Esophagus muscularis mucosa (tissue), 4 donors: Measurements from ENCODE around the gene OR2A14. TPM values are rescaled to one million over a fixed set of nuclear protein-coding genes. Genes with fewer than 3 reads are reported as not detected.

ENCODE experiments used
- DNase-seq: peaks from one replicate; pipeline ENCODE4 v3.0.0-alpha.2; 2017; ENCODE audit errors: extremely low spot score
- H3K27ac ChIP-seq, 4 donors: fragments of 200-600 bp; sonication (generic); replicated peaks in 1 of 4; 1 replicate in 3 of 4; 2 replicates in 1 of 4; pipeline ENCODE4 v1.5.1; 2016 to 2019; ENCODE audit warnings: mild to moderate bottlenecking in 1 of 4
- H3K27me3 ChIP-seq, 4 donors: fragments of 200-600 bp; sonication (generic); one replicate each; pipeline versions ENCODE4 v1.5.1 to v1.6.0; 2016 to 2019
- H3K36me3 ChIP-seq, 4 donors: fragments of 200-600 bp; sonication (generic); one replicate each; pipeline ENCODE4 v1.5.1; 2016 to 2019
- H3K4me1 ChIP-seq, 4 donors: fragments of 200-600 bp; sonication (generic); one replicate each; pipeline ENCODE4 v1.5.1; 2016 to 2019
- H3K4me3 ChIP-seq, 4 donors: fragments of 200-600 bp; sonication (generic); 1 replicate in 2 of 4; 2 replicates in 2 of 4; pipeline ENCODE4 v1.5.1; 2016 to 2019; ENCODE audit warnings: mild to moderate bottlenecking in 4 of 4, moderate library complexity in 1 of 4
- H3K9me3 ChIP-seq, 4 donors: fragments of 200-600 bp; sonication (generic); 1 replicate in 3 of 4; 2 replicates in 1 of 4; pipeline ENCODE4 v1.5.1; 2016 to 2019
- CTCF ChIP-seq, 3 experiments: fragments of 200-600 bp in 2 of 3; fragments of 450-650 bp in 1 of 3; sonication (generic) in 2 of 3; IDR thresholded peaks; one replicate each; pipeline ENCODE4 v1.5.1; 2017 to 2019; ENCODE audit warnings: antibody characterized with exemption in 3 of 3, mild to moderate bottlenecking in 2 of 3, moderate library complexity in 1 of 3
- EP300 ChIP-seq: sonication (generic); formaldehyde crosslinking; IDR thresholded peaks from one replicate; pipeline ENCODE4 v1.6.1; 2017; ENCODE audit warnings: antibody characterized with exemption
- POLR2A ChIP-seq: fragments of 450-650 bp; IDR thresholded peaks from one replicate; pipeline ENCODE4 v1.6.1; 2017; ENCODE audit warnings: antibody characterized with exemption, moderate library complexity, mild to moderate bottlenecking, low read depth
- POLR2AphosphoS5 ChIP-seq, 2 donors: sonication (generic); formaldehyde crosslinking; IDR thresholded peaks; one replicate each; pipeline ENCODE4 v1.6.1; 2017; ENCODE audit warnings: antibody characterized with exemption in 2 of 2
- WGBS: methylation state at CpG from one replicate; pipeline ENCODE4 v1.1.5; 2018; 5-methylcytosine and 5-hydroxymethylcytosine counted together
- intact Hi-C: fragments of 100-400 bp; cut with DNase I; formaldehyde crosslinking; loops from one replicate; pipeline ENCODE4 v1.15.1; 2023
- total RNA-seq, 4 donors: library from RNA; depleted of rRNA; stranded (reverse); fragments of >200 nt; gene quantifications; one replicate each; pipeline versions ENCODE4 v1.1.0 to v1.2.1, GENCODE V29; 2016

The OR2A14 gene
- total RNA-seq, result not detected

GRCh38 chr7:144122876-144123275 is at the start of gene OR2A14:
Gene OR2A14, plus strand, starts transcription at chr7:144123176. Its CDS starts 5,937 bp downstream, at chr7:144129113.
- intact Hi-C loops, result no loop called here
- H3K9me3 ChIP-seq, result no peaks in the 10 kb centered on the region
- H3K36me3 ChIP-seq, result no peaks in the 10 kb centered on the region
- H3K4me1 ChIP-seq, result no peaks in the 10 kb centered on the region
- WGBS, result 94% methylated on average over 1 of the region's 1 CpG
- TF ChIP-seq POLR2AphosphoS5 (IDR thresholded peaks at IDR 0.05), result no peak
- H3K27ac ChIP-seq, result no peak within 1 kb of the TSS
- no peak within 1 kb of the TSS for H3K4me3 ChIP-seq
- H3K27me3 ChIP-seq, result no peaks in the 10 kb centered on the region
- no peak for DNase-seq

DNA sequence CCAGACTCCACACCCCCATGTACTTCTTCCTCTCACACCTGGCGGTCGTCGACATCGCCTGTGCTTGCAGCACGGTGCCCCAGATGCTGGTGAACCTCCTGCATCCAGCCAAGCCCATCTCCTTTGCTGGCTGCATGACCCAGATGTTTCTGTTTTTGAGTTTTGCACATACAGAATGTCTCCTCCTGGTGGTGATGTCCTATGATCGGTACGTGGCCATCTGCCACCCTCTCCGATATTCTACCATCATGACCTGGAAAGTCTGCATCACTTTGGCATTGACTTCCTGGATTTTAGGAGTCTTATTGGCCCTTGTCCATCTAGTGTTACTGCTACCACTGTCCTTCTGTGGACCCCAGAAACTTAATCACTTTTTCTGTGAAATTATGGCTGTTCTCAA is 48.6 kb upstream of the OR2A14 start:
- Histone ChIP-seq H3K36me3 (no peaks in the 10 kb centered on the region), H3K27ac (no peak overlapping the region), H3K27me3 (no peaks in the 10 kb centered on the region), H3K4me3 (no peak overlapping the region), H3K4me1 (no peaks in the 10 kb centered on the region), H3K9me3 (no peaks in the 10 kb centered on the region)
- intact Hi-C loops, result no loop called here
- 86% methylated on average over 8 of the region's 8 CpGs for WGBS
- TF ChIP-seq EP300 (no peak), CTCF (IDR thresholded peaks at IDR 0.05) (no peak), POLR2A (no peak)
- DNase-seq, result no peak

- no peak within 1 kb of the TSS for H3K4me3 ChIP-seq
- 79% methylated on average over 2 of the region's 2 CpGs for WGBS
- peaks cover 0 to 5% (median 2%) of the 10 kb centered on the region in 4 donors for H3K9me3 ChIP-seq
- no peaks in the 10 kb centered on the region for H3K27me3 ChIP-seq
- intact Hi-C loops, result no loop called here
- H3K27ac ChIP-seq, result no peak within 1 kb of the TSS
- TF ChIP-seq POLR2A (no peak), CTCF (IDR thresholded peaks at IDR 0.05) (no peak), EP300 (no peak), POLR2AphosphoS5 (IDR thresholded peaks at IDR 0.05) (no peak)
- H3K4me1 ChIP-seq, result no peaks in the 10 kb centered on the region
- H3K36me3 ChIP-seq, result no peaks in the 10 kb centered on the region
- DNase-seq, result no peak
These were observed 37.0 kb upstream of the OR2A14 start, which contains the start of gene OR2A12 for GRCh38 chr7:144085978-144086377. Gene OR2A12, plus strand, starts transcription at chr7:144086278. Its CDS starts 8,830 bp downstream, at chr7:144095108.

- peaks cover 0 to 8% (median 4%) of the 10 kb centered on the region in 4 donors for H3K9me3 ChIP-seq
- WGBS, result 53% methylated on average over 4 of the region's 4 CpGs
- no peak for DNase-seq
- H3K36me3 ChIP-seq, result no peaks in the 10 kb centered on the region
- no peak overlapping the region for H3K27ac ChIP-seq
- intact Hi-C loops, result no loop called here
- H3K4me1 ChIP-seq, result no peaks in the 10 kb centered on the region
- no peaks in the 10 kb centered on the region for H3K27me3 ChIP-seq
- TF ChIP-seq EP300 (no peak), POLR2A (no peak), POLR2AphosphoS5 (IDR thresholded peaks at IDR 0.05) (no peak), CTCF (IDR thresholded peaks at IDR 0.05) (no peak)
- H3K4me3 ChIP-seq, result no peak overlapping the region
These were observed 36.2 kb upstream of the OR2A14 start for GRCh38 chr7:144086730-144087129.

- peaks cover 0 to 8% (median 4%) of the 10 kb centered on the region in 4 donors for H3K9me3 ChIP-seq
- WGBS, result 64% methylated on average over 1 of the region's 1 CpG
- no peaks in the 10 kb centered on the region for H3K27me3 ChIP-seq
- H3K4me3 ChIP-seq, result no peak overlapping the region
- no peak overlapping the region for H3K27ac ChIP-seq
- no peaks in the 10 kb centered on the region for H3K36me3 ChIP-seq
- intact Hi-C loops, result no loop called here
- no peak for DNase-seq
- H3K4me1 ChIP-seq, result no peaks in the 10 kb centered on the region
- TF ChIP-seq POLR2A (no peak), CTCF (IDR thresholded peaks at IDR 0.05) (no peak), EP300 (no peak), POLR2AphosphoS5 (IDR thresholded peaks at IDR 0.05) (no peak)
These were observed 35.7 kb upstream of the OR2A14 start for GRCh38 chr7:144087230-144087629.
